ENCODE data around the gene EHBP1.

- no peak for TF ChIP-seq POLR2A (IDR thresholded peaks at IDR 0.05)
- no peak for TF ChIP-seq CTCF (IDR thresholded peaks at IDR 0.05)
These were observed 106.5 kb downstream of the EHBP1 start for GRCh38 chr2:62811972-62812371.
